Naive thymus-derived CD8-positive, alpha-beta T cell (primary cell): ENCODE data around the gene NMT1. TPM values are rescaled to one million over a fixed set of nuclear protein-coding genes. Genes with fewer than 3 reads are reported as not detected.
"Not testable (repeated sequence)": the region's sequence is repeated elsewhere in the genome, so short reads cannot be mapped to it uniquely, and the experiment has no call there.

Experiments
- ATAC-seq, 2 donors: fragments of 150-1000 bp; cut with Tn5 transposase in 1 of 2; sonication (Bioruptor Pico), chemical (Tn5 transposase) in 1 of 2; 1 replicate in 1 of 2; 2 replicates in 1 of 2; pipeline ENCODE4 v1.10.0; 2021; ENCODE audit warnings: mild to moderate bottlenecking in 2 of 2, moderate library complexity in 2 of 2
- POLR2A ChIA-PET: fragments of 350-600 bp; sonication (Branson Sonifier 250); formaldehyde crosslinking; loops from one replicate; lab custom pipeline; 2021; ENCODE audit warnings: antibody characterized with exemption; lab: Charles Lee
- DNase-seq, 10 donors: peaks; one replicate each; pipeline versions ENCODE4 v3.0.0 to v3.0.0-alpha.2; 2020 to 2022
- H3K27ac Mint-ChIP-seq, 10 donors: one replicate each; pipeline ENCODE4 v1.8.0; 2020 to 2022; ENCODE audit warnings: mild to moderate bottlenecking in 10 of 10, mixed read lengths in 10 of 10, moderate library complexity in 4 of 10, inconsistent platforms in 1 of 10
- H3K27me3 Mint-ChIP-seq, 5 donors: one replicate each; pipeline ENCODE4 v1.8.0; 2021 to 2022; ENCODE audit warnings: mixed read lengths in 5 of 5
- H3K36me3 Mint-ChIP-seq, 3 donors: one replicate each; pipeline ENCODE4 v1.8.0; 2020 to 2022; ENCODE audit warnings: mixed read lengths in 3 of 3, mild to moderate bottlenecking in 2 of 3, inconsistent platforms in 1 of 3
- H3K4me1 Mint-ChIP-seq, 4 donors: one replicate each; pipeline ENCODE4 v1.8.0; 2021 to 2022; ENCODE audit warnings: mixed read lengths in 4 of 4
- H3K4me3 Mint-ChIP-seq, 10 donors: one replicate each; pipeline ENCODE4 v1.8.0; 2020 to 2022; ENCODE audit warnings: mild to moderate bottlenecking in 10 of 10, mixed read lengths in 10 of 10, moderate library complexity in 6 of 10, inconsistent platforms in 1 of 10
- H3K9me3 Mint-ChIP-seq, 9 donors: one replicate each; pipeline ENCODE4 v1.8.0; 2020 to 2022; ENCODE audit warnings: mixed read lengths in 9 of 9, mild to moderate bottlenecking in 3 of 9, inconsistent platforms in 1 of 9, moderate library complexity in 1 of 9
- polyA plus RNA-seq, 3 donors: library from polyadenylated mRNA; unstranded; fragments of 300-500 nt; fragmentation: Illumina TruSeq; gene quantifications; one replicate each; pipeline ENCODE4 v1.2.3, GENCODE V29; 2021
- total RNA-seq, 8 experiments: library from RNA in 2 of 8; stranded (reverse) in 2 of 8; gene quantifications; one replicate each; pipeline ENCODE4 v1.2.3 and lab custom pipeline; 2021 to 2026

NMT1 gene
- total and polyA plus RNA-seq, 5 experiments from 2014 or later = 55.2 to 139 (median 70.8) TPM

GRCh38 chr17:45119964-45120363 is 58.8 kb downstream of the NMT1 start:
- H3K27ac Mint-ChIP-seq = no peak overlapping the region
- H3K36me3 Mint-ChIP-seq = no peaks in the 10 kb centered on the region
- peaks cover 0 to 2% (median 0%) of the 10 kb centered on the region in 4 donors for H3K4me1 Mint-ChIP-seq
- no peak for DNase-seq
- POLR2A ChIA-PET = interaction anchor here (0.6 to 1.7 kb wide), 2 partner anchors 10 to 302 kb away, joined by 4 read pairs; no protein-coding TSS in a partner anchor
- ATAC-seq = no peak
- no peaks in the 10 kb centered on the region for H3K9me3 Mint-ChIP-seq
- H3K4me3 Mint-ChIP-seq = no peak overlapping the region
- peaks cover 0 to 8% (median 2%) of the 10 kb centered on the region in 5 donors for H3K27me3 Mint-ChIP-seq

- Mint-ChIP-seq H3K36me3 (no peaks in the 10 kb centered on the region), H3K9me3 (no peaks in the 10 kb centered on the region), H3K27ac (no peak overlapping the region), H3K27me3 (peaks cover 0 to 8% (median 2%) of the 10 kb centered on the region in 5 donors), H3K4me1 (peaks cover 0 to 2% (median 0%) of the 10 kb centered on the region in 4 donors), H3K4me3 (no peak overlapping the region)
- DNase-seq (no peak), ATAC-seq (no peak)
- POLR2A ChIA-PET = interaction anchor here (0.6 kb wide), 1 partner anchor 302 kb away, joined by 4 read pairs; no protein-coding TSS in a partner anchor
Observed at GRCh38 chr17:45120558-45120957, 59.4 kb downstream of the NMT1 start.

- Mint-ChIP-seq H3K4me1 (peaks cover 0 to 2% (median 0%) of the 10 kb centered on the region in 4 donors), H3K4me3 (no peak overlapping the region), H3K9me3 (no peaks in the 10 kb centered on the region), H3K27ac (no peak overlapping the region), H3K36me3 (no peaks in the 10 kb centered on the region), H3K27me3 (peaks cover 0 to 8% (median 2%) of the 10 kb centered on the region in 5 donors)
- DNase-seq (no peak), ATAC-seq (no peak)
- POLR2A ChIA-PET = no interaction called here
Observed at GRCh38 chr17:45121055-45121454, 59.9 kb downstream of the NMT1 start.

GRCh38 chr17:45123076-45123770 is 62.1 kb downstream of the NMT1 start:
- peaks cover 0 to 8% (median 2%) of the 10 kb centered on the region in 5 donors for H3K27me3 Mint-ChIP-seq
- no peak overlapping the region for H3K4me3 Mint-ChIP-seq
- DNase-seq (no peak), ATAC-seq (no peak)
- POLR2A ChIA-PET = no interaction called here
- peaks cover 0 to 2% (median under 1%) of the 10 kb centered on the region in 4 donors for H3K4me1 Mint-ChIP-seq
- H3K9me3 Mint-ChIP-seq = no peaks in the 10 kb centered on the region
- H3K36me3 Mint-ChIP-seq = no peaks in the 10 kb centered on the region
- H3K27ac Mint-ChIP-seq = peak overlapping the region in 2 of 10 donors; percentile 38 to 55

- peaks cover 0 to 8% (median 2%) of the 10 kb centered on the region in 5 donors for H3K27me3 Mint-ChIP-seq
- no peak overlapping the region for H3K4me3 Mint-ChIP-seq
- ATAC-seq (peak in 1 of 2 donors; percentile 42), DNase-seq (no peak)
- H3K36me3 Mint-ChIP-seq = no peaks in the 10 kb centered on the region
- H3K9me3 Mint-ChIP-seq = no peaks in the 10 kb centered on the region
- H3K27ac Mint-ChIP-seq = peak overlapping the region in 1 of 10 donors; percentile 7
- POLR2A ChIA-PET = no interaction called here
- peaks cover 0 to 2% (median under 1%) of the 10 kb centered on the region in 4 donors for H3K4me1 Mint-ChIP-seq
Observed at GRCh38 chr17:45123930-45124796, 63.0 kb downstream of the NMT1 start.

- H3K36me3 Mint-ChIP-seq, H3K4me1 Mint-ChIP-seq, DNase-seq, H3K27me3 Mint-ChIP-seq, ATAC-seq, H3K9me3 Mint-ChIP-seq, H3K4me3 Mint-ChIP-seq, H3K27ac Mint-ChIP-seq, POLR2A ChIA-PET: not testable (repeated sequence)
Observed at GRCh38 chr17:45124797-45125122, 63.6 kb downstream of the NMT1 start.

GRCh38 chr17:45125509-45125908 is 64.4 kb downstream of the NMT1 start:
- POLR2A ChIA-PET = no interaction called here
- ATAC-seq (no peak), DNase-seq (no peak)
- no peak overlapping the region for H3K27ac Mint-ChIP-seq
- no peaks in the 10 kb centered on the region for H3K36me3 Mint-ChIP-seq
- peaks cover 0 to 2% (median under 1%) of the 10 kb centered on the region in 4 donors for H3K4me1 Mint-ChIP-seq
- no peaks in the 10 kb centered on the region for H3K9me3 Mint-ChIP-seq
- H3K27me3 Mint-ChIP-seq = peaks cover 0 to 8% (median 2%) of the 10 kb centered on the region in 5 donors
- H3K4me3 Mint-ChIP-seq = no peak overlapping the region

- H3K9me3 Mint-ChIP-seq = no peaks in the 10 kb centered on the region
- H3K27me3 Mint-ChIP-seq = peaks cover 0 to 3% (median 3%) of the 10 kb centered on the region in 5 donors
- no peaks in the 10 kb centered on the region for H3K36me3 Mint-ChIP-seq
- H3K27ac Mint-ChIP-seq = no peak overlapping the region
- POLR2A ChIA-PET = no interaction called here
- H3K4me3 Mint-ChIP-seq = no peak overlapping the region
- peaks cover 0 to 3% (median under 1%) of the 10 kb centered on the region in 4 donors for H3K4me1 Mint-ChIP-seq
- DNase-seq (no peak), ATAC-seq (no peak)
Observed at GRCh38 chr17:45127207-45127547, 66.1 kb downstream of the NMT1 start.

- H3K36me3 Mint-ChIP-seq = no peaks in the 10 kb centered on the region
- ATAC-seq = no peak
- POLR2A ChIA-PET = no interaction called here
- peak overlapping the region in 1 of 10 donors; percentile 37 for H3K27ac Mint-ChIP-seq
- DNase-seq = no peak
- H3K4me3 Mint-ChIP-seq = no peak overlapping the region
- H3K27me3 Mint-ChIP-seq = peaks cover 0 to 3% (median 3%) of the 10 kb centered on the region in 5 donors
- H3K9me3 Mint-ChIP-seq = no peaks in the 10 kb centered on the region
- peaks cover 0 to 3% (median under 1%) of the 10 kb centered on the region in 4 donors for H3K4me1 Mint-ChIP-seq
Observed at GRCh38 chr17:45127548-45128300, 66.6 kb downstream of the NMT1 start.

GRCh38 chr17:45128331-45128730 is 67.2 kb downstream of the NMT1 start:
- peaks cover 0 to 6% (median 3%) of the 10 kb centered on the region in 4 donors for H3K4me1 Mint-ChIP-seq
- H3K36me3 Mint-ChIP-seq = no peaks in the 10 kb centered on the region
- H3K27ac Mint-ChIP-seq = no peak overlapping the region
- H3K9me3 Mint-ChIP-seq = no peaks in the 10 kb centered on the region
- DNase-seq = no peak
- H3K4me3 Mint-ChIP-seq = no peak overlapping the region
- POLR2A ChIA-PET = no interaction called here
- no peak for ATAC-seq
- peaks cover 0 to 3% (median 3%) of the 10 kb centered on the region in 5 donors for H3K27me3 Mint-ChIP-seq

- Mint-ChIP-seq H3K27me3 (peaks cover 0 to 3% (median 3%) of the 10 kb centered on the region in 5 donors), H3K4me3 (no peak overlapping the region), H3K4me1 (peaks cover 5 to 9% (median 6%) of the 10 kb centered on the region in 4 donors), H3K36me3 (no peaks in the 10 kb centered on the region), H3K9me3 (no peaks in the 10 kb centered on the region), H3K27ac (no peak overlapping the region)
- no peak for DNase-seq
- ATAC-seq = no peak
- POLR2A ChIA-PET = interaction anchor here (0.8 kb wide), 1 partner anchor 43 kb away, joined by 3 read pairs; no protein-coding TSS in a partner anchor
Observed at GRCh38 chr17:45128989-45129388, 67.9 kb downstream of the NMT1 start.

GRCh38 chr17:45129426-45129939 is 68.4 kb downstream of the NMT1 start:
- Mint-ChIP-seq H3K4me3 (no peak overlapping the region), H3K9me3 (no peaks in the 10 kb centered on the region), H3K27me3 (peaks cover 0 to 3% (median 3%) of the 10 kb centered on the region in 5 donors), H3K36me3 (no peaks in the 10 kb centered on the region), H3K4me1 (peaks cover 5 to 9% (median 6%) of the 10 kb centered on the region in 4 donors), H3K27ac (no peak overlapping the region)
- POLR2A ChIA-PET = interaction anchor here (0.8 to 1.2 kb wide), 3 partner anchors 10 to 43 kb away, joined by 3 to 4 read pairs (median 3); no protein-coding TSS in a partner anchor
- ATAC-seq (no peak), DNase-seq (no peak)
